Measurements from ENCODE around the gene PLCXD1. TPM values are rescaled to one million over a fixed set of nuclear protein-coding genes. Genes with fewer than 3 reads are reported as not detected.

Gene PLCXD1
- total RNA-seq, 4 donors from 2014 or later: 5.7 to 18.8 (median 9.2) TPM

Other genes starting within 250 kb of the PLCXD1 start
- gene GTPBP6, start 37.4 kb downstream of the PLCXD1 start, total RNA-seq: 10 to 100 TPM; 39.3 to 84.1 (median 56.3) TPM
- gene PPP2R3B, start 105.5 kb downstream of the PLCXD1 start, total RNA-seq: 10 to 100 TPM; 20.4 to 59.4 (median 32.7) TPM

All from tibial nerve (tissue), 4 donors.